Measurements from ENCODE around the gene PRKCH.

PRKCH gene

GRCh38 chr14:61321385-61322010 is at the start of gene PRKCH:
TSS of gene PRKCH (plus strand) at chr14:61321579. CDS start at chr14:61322102, 523 bp downstream.
- no peak for DNase-seq

- no peak for DNase-seq
Observed at GRCh38 chr14:61277232-61277631, 44.1 kb upstream of the PRKCH start.

GRCh38 chr14:61277784-61278183 is 43.6 kb upstream of the PRKCH start:
- no peak for DNase-seq

GRCh38 chr14:61279082-61279481 is 42.3 kb upstream of the PRKCH start:
- DNase-seq: peak; percentile 6

DNA sequence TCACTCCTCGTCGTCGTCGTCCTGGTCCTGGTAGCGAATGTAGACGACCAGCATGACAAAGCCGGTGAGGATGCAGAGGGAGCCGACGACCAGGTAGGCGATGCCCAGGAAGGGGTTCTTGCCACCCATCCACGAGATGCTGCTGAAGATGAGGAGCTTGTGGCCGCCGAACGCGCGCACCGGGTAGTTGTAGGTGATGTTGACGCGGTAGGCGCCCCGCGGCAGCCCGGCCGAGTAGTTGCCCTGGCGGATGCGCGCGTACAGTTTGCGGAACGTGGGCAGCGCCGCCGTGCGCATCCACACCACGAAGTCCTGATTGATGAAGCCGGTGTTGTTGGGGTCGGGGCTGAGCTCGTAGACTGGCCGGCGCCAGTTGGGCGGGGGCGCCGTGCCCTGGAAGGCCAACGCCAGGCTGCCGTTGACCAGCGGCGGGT is 41.3 kb upstream of the PRKCH start:
- DNase-seq: no peak

DNA sequence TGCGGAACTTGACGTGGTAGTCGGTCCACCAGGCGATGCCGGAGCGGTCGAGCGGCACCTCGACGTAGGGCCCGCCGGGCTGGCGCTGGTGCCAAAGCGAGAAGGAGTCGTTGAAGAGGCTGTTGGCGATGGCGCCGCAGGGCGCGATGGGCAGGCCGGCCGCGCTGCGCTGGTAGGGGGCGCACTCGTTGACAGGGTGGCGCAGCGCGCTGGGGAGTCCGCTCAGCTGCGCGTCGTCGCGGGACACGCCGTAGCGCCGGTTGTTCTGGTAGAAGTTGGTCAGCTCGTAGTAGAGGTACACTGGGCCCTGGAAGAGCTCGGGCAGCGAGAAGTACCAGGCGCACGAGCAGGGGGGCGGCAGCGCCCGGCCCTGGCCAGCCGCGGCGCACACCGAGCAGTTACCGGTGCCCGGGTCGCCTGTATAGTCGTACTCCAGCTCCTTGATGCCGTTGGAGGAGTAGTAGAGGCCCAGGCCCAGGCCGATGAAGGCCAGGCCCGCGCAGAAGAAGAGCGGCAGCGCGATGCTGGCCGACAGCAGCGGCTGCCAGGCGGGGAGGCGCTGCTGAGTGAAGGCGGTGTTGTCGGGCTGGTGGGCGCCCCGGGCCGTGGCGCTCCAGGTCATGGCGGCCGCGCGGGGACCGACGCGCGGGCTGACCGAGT is 40.7 kb upstream of the PRKCH start:
- DNase-seq: no peak

- no peak for DNase-seq
Observed at GRCh38 chr14:61281186-61281947, 40.0 kb upstream of the PRKCH start, which contains the start of gene TMEM30B. TSS of gene TMEM30B (minus strand) at chr14:61281338. CDS start at chr14:61281147, 191 bp downstream.

DNA sequence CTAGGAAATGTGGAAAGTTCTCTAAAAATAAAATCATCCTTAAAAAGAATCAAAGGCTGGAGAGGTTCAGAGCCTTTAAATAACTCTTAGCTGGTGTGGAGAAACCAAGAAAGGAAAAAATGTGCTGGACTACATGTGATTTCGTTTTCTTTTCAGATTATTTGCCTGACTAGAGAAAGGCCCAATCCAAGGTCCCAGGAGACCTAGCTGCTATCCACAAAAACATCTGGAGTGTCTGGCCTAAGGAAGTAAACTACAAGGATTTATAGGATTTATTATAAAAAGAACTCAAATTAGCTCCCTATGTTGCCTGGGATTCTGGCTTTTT is 39.5 kb upstream of the PRKCH start:
- no peak for DNase-seq

DNA sequence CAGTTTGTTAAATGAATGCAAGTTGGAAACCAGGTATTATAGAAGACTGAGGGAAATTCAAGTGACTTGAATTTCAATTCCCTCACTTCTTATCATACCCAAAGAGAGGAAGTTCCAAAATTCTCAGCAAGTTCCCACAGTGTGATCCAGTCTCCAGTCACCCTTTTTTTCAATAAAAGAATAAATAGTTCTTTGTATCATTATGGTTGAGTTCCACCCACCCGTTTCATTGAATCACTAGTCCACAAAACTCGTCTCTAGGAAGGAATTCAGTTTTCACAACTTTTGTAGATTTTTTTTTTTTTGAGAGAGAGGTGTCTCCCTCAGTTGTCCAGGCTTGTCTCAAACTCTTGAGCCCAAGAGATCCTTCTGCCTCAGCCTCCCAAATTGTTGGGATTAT is 38.6 kb upstream of the PRKCH start:
- no peak for DNase-seq

DNA sequence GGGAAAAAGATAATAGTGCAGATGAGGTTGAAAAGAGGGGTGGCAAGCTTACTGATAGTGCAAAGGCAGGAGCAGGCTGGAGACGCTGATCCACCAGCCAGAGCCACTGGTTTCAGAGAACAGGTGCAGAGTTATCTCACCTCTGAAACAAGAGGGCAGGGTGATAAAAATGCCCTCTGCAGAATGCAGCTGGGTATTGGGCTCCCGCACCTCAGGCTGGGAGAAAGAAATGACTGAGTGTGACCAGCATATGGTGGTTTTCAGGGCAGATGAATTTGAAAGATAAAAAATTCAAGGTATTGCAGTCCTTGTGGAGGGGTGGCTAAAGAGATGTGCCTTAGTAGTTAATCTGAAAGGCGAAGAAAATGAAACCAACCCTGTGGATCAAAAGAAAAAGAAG is 37.4 kb upstream of the PRKCH start:
- DNase-seq: no peak

- no peak for DNase-seq
Observed at GRCh38 chr14:61285364-61285763, 36.0 kb upstream of the PRKCH start.

DNA sequence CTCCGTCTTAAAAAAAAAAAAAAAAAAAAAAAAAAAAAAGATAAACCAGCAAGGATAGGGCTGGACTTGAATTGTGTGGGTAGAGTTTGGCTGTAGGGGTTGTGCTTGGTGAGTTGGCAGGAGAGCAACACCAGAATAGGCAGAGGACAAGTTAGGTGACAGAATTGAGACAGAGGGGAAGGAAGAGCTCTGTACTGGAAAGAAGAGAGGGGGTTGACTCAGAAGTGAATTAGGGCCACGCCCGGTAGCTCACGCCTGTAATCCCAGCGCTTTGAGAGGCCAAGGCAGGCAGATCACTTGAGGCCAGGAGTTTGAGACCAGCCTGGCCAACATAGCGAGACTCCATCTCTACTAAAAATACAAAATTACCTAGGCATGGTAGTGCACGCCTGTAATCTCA is 34.2 kb upstream of the PRKCH start:
- no peak for DNase-seq

DNA sequence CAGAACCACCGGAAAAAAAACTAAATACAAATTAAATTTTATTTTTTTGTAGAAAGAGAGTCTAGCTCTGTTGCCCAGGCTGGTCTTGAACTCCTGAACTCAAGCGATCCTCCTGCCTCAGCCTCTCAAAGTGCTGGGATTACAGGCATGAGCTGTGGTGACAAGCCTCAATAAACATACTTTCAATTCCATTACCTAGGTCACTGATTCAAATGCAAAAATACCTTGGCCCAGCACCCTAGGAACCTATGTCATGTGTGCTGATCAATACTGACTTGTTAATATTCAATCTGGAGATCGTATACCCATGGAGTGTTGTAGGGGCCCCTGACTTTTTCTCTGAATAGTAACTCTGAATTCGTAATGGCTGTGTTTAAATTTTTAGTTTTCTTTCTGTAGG is 33.2 kb upstream of the PRKCH start:
- no peak for DNase-seq

- no peak for DNase-seq
Observed at GRCh38 chr14:61288720-61289119, 32.7 kb upstream of the PRKCH start.

DNA sequence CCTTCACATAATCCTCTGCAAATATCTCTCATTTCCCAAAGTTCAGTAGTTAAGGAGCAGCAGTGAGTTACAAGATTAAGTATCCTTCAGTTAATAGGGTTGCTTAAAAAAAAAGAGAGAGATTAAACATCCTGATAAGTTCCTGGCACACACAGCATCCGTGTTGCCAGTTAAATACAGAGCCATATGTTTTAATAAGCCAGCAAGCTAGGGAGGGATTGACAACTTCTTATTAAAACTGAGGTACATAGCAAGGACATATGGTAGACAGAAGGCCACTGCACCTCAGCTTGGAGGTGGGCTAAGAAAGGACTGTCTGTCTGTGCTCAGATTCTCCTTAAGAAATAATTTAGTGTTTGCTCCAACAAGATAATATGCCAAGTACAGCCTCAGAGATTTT is 30.7 kb upstream of the PRKCH start:
- no peak for DNase-seq

- DNase-seq: no peak
Observed at GRCh38 chr14:61296151-61296550, 25.2 kb upstream of the PRKCH start.

GRCh38 chr14:61296719-61297502 is 24.5 kb upstream of the PRKCH start:
- DNase-seq: peak; percentile 47

- DNase-seq: no peak
Observed at GRCh38 chr14:61297581-61297980, 23.8 kb upstream of the PRKCH start.

DNA sequence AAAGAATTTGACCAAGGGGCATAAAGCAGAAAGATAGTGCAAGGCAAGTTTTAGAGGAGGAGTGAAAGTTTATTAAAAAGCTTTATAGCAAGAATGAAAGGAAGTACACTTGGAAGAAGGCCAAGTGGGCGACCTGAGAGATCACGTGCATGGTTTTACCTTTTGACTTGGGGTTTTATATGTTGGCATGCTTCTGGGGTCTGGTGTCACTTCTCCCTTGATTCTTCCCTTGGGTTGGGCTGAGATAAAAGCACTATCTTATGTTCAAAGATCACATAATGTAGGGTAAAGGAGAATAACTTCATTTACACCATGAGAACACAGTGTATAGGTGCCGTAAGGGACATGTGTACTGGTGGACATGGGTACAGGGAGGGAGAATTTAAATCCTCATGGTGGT is 22.6 kb upstream of the PRKCH start:
- DNase-seq: no peak

- DNase-seq: no peak
Observed at GRCh38 chr14:61300209-61300608, 21.2 kb upstream of the PRKCH start.

GRCh38 chr14:61300754-61301153 is 20.6 kb upstream of the PRKCH start:
- no peak for DNase-seq

GRCh38 chr14:61304688-61305087 is 16.7 kb upstream of the PRKCH start:
- no peak for DNase-seq

DNA sequence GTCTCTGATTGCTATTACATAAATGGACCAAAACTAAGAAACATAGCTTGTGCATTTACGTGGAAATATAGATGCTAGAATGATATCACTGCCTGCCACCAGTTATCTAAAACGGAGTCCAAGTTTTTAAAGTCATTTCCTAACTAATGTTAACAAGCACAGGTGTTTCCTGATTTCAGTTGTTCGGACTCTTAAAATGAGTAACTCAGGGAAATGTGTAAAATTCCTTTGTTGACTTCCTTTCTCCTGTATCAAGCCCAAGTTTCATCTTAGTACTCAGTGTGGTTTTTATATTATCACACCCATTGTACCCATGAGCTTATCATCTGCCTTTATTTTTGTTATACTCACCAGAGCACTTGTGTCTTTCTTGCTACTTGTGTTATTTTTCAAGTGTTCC is 13.2 kb upstream of the PRKCH start:
- DNase-seq: no peak

Data from OCI-M1 (cell line).